Stimulated activated CD8-positive, alpha-beta memory T cell treated with anti-CD3 and anti-CD28 coated beads, Interleukin-4, amount 100 ng/mL, for 4 hours (primary cell): ENCODE measurements around the gene OSBPL2.

Experiments used
- DNase-seq, 2 donors: peaks; one replicate each; pipeline ENCODE4 v3.0.0-alpha.2; 2020; ENCODE audit warnings: low read depth in 2 of 2, low spot score in 1 of 2

Gene OSBPL2

DNA sequence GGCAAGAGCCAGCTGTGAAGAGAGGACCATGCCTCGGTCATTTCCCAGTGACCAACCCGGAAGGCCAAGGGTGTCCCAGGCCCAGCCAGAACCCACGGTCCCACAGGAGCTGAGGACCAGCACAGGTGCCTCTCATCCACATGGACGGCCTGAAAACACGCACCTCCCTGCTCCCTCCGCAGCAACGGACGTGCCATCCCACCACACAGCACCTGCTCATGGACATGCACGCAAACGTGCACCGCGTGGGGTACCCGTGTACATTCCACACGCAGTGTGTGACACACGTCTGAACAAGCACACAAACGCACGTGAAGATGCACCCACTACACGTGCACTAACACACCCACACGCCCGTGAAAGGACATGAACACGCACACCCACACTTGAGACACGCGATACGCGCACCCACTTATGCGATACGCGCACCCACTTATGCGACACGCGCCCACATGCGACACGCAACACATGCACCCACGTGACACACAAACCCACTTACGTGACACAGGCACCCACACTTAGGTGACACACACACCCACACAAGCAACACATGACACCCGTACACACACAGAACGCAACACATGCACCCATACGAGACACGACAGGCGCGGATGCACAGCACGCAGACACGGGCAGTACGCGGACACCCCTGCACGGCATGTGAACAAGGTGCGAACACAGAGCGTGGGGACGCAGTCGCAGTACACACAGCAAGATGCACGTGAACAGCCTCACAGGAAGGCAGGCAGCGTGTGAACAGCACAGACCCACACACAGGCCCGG, 98.6 kb downstream of the OSBPL2 start:
- no peak for DNase-seq

DNA sequence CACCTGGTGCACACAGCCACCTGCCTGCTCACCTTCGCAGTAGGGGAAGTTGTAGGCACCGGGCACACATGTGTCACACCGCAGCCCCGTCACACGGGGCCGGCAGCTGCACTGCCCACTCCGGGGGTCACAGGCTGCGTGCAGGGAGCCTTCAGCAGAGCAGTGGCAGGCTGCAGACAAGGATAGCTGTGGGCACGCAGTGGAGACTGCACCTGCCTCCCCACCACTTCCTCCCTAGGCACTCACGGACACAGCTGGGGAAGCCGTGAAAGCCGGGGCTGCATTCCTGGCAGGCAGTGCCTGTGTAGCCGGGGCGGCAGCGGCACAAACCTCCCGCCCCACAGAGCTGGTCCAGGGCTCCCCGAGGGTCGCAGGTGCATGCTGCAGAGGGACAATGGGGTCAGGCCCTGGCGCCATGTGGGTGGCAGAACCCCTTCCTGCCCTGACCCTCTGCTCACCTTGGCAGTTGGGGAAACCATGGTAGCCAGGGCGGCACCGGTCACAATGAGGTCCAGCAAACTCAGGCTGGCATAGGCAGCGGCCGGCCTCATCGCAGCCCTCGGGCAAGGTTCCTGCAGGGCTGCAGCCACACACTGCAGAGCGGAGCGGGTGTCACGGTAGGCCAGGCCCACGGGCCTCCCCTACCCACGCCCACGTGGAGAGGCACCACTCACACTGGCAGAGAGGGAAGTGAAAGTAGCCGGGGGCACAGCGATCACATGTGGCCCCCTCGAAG, 99.4 kb downstream of the OSBPL2 start:
- no peak for DNase-seq

DNA sequence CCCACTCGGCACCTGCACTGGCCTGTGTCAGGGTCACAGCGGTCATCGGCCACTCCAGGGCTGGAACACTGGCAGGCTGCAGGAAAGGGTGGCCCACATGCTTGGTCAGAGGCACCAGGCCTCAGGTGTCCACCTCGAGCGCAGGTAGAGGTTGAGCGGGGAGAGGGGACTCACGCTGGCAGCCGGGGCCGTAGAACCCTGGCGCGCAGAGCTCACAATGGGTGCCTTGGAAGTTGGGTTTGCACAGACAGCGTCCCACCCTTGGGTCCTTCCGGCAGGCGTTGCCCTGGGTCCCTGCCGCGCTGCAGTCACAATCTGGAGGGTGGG, 99.9 kb downstream of the OSBPL2 start:
- no peak for DNase-seq

DNA sequence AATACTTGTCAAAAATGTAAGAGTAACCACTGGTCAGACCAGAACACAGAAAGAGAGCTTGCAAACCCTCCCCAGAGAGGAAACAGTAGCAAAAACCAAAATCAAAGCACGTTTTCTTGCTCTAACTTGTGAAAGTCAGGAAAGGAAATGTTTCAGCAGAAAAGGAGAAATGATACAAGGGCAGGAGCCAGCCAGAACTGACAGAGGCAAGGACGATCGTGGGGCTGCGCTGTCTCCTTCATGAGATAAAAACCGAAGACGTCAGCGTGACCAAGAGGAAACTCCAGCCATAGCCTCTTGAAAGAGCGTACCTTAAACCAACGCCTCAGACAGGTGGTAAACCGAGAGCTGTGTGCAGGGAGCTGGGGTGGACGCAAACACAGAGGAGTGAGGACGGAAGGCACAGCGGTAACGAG, 101.3 kb downstream of the OSBPL2 start:
- DNase-seq: no peak

DNA sequence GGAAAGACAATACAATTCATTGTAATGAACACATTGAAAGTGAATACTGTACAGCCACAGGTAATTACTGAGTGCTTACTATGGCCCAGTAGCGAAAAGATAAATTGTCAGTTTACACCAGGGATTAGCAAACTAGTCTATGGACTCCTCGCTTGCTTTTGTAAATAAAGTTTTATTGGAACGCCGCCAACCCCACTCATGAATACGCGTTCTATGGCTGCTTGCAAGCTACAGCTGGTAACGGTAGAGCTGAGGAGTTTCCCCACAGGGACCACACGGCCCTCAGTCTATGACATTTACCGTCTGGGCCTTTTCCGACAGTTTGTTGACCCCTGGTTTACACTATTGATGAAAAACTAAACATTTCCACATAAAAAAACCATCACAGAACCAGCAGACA, 104.6 kb downstream of the OSBPL2 start:
- DNase-seq: no peak

DNA sequence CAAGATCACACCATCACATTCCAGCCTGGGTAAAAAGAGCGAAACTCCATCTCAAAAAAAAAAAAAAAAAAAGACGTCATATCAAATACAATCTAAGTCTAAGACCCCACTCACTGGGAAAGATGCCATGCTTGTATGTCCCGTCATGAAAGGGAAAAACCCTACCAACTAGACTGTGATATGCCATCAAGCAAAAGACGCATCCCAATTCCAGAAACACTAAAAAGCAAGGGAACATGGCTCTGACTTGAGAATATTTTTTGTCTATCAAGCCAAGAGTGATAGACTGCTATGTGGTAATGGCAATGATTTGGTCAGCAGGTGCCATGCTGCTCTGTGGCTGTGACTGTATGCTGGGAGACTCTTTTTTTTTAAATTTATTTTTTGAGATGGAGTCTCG, 105.8 kb downstream of the OSBPL2 start:
- no peak for DNase-seq

DNA sequence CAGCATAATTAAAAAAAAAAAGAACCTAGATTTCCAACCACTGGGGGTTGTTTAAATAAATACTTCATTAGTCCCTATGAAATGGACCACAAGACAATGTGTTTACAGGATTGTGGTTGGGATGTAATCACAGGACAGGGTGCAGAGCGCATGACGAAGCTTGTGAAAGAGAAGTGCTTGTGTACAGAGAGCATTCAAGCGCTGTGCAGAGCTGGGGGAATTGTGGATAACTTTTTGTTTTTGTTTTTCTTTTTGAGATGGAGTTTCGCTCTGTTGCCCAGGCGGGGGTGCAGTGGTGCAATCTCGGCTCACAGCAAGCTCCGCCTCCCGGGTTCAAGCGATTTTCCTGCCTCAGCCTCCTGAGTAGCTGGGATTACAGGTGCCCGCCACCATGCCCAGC, 106.5 kb downstream of the OSBPL2 start:
- DNase-seq: no peak
